GM21390 (cell line): Measurements from ENCODE around the gene PMCH.
"Not testable (repeated sequence)": the region's sequence is repeated elsewhere in the genome, so short reads cannot be mapped to it uniquely, and the experiment has no call there.

Experiments used
- ATAC-seq: cut with Tn5 transposase; IDR thresholded peaks from one replicate; pipeline ENCODE4 v1.9.1; 2021; ENCODE audit not compliant: unreplicated experiment

Gene PMCH, protein sequence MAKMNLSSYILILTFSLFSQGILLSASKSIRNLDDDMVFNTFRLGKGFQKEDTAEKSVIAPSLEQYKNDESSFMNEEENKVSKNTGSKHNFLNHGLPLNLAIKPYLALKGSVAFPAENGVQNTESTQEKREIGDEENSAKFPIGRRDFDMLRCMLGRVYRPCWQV

DNA sequence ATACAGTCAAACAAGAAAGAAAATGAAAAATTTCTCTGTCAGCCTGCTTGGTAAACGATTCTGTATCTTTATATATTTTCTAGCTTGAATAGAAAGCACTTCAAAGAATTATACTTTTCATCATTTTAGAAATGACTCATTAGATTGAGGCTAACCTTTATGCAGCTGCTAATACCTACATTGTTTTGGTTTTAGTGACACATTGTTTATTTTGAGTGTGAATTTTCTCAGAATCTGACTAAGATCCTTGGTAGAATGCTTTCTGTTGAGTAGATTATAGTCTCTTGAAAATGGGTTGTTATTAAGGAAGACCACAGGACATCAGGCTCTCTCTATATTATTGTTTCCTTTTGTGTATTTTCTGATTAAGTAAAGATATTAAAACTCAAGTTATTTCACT is at the start of gene PMCH:
TSS of gene PMCH (minus strand) at position 45 of the 400 bp plus-strand sequence. CDS start 63 bp downstream, outside the sequence.
- peak; percentile 92 for ATAC-seq

DNA sequence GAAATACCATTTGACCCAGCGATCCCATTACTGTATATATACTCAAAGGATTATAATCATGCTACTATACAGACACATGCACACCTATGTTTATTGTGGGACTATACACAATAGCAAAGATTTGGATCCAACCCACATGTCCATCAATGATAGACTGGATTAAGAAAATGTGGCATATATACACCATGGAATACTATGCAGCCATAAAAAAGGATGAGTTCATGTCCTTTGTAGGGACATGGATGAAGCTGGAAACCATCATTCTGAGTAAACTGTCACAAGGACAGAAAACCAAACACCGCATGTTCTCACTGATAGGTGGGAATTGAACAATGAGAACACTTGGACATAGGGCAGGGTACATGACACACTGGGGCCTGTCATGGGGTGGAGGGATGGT is 43.2 kb upstream of the PMCH start:
- ATAC-seq: not testable (repeated sequence)

DNA sequence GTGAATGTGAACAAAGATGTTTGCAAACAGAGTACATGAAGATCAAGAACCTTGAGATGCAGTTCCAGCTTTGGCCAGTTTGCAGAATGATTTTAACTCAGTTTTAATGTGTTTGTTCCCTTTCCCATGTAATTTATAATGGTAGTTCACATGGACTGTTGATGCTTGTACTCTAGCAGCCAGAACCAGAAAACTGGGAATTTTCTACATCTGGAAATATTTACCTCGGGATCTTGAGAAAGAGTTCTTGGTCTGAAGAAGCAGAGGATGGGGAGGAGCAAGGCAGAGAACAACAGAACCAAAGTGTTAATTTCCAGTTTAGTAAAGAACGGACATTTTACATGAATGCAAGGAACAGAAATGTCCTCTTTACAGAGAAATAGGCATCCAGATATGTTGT is 37.0 kb upstream of the PMCH start:
- ATAC-seq: no peak

DNA sequence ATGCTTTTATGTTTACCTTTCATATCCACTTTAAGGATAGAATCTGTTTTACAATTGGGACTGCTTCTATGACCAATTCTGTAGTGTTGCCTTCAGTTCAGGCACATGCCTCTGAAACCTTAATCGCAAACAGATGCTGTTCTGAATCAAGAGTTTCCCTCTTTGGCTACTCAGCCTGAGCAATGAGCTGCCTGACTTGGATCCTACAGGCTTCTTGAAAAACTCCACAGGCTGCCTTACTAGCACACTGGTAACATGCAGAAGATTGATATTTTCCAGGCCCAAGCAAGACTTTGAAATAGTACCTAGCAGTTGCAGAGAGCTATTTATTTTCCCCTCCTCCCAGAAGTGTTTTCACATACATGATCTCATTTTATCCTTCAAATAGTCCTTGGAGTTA is 34.8 kb upstream of the PMCH start:
- no peak for ATAC-seq

DNA sequence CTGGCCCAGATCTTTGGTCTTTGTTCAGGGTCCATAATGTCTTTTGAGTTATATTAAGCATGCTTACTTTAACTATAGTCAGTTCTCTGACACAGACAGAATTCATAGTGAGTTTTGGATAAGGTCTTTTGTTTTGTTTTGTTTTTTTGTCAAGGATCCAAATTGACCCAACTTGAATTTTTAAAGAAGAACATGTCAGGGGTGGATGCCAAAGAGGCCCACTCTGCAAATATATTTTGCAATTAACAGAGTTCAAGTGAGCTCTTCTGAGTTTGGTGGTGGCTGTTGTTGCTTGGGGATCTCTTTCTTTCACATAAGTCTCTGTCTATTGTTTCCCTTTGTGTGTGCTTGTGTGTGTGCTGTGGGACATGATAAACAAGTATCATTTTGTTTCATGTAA is 34.4 kb upstream of the PMCH start:
- no peak for ATAC-seq

DNA sequence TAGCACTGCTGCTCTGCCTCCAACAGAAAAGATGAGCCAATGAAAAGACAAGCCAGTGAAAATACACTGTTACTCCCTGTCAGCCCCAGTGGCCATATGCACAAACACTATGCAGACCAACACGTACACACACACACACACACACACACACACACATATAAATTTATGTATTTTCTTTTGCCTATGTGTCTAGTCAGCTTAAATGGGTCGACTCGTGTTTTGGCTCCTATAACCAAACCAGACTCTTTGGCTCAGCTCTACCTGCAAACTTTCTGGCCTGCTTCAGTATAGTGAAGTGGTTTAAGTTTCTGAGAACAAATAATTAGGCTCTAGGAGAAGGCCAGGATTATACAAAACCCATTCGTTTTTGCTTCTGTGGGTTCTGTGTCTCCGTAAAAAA is 30.3 kb upstream of the PMCH start:
- ATAC-seq: no peak

DNA sequence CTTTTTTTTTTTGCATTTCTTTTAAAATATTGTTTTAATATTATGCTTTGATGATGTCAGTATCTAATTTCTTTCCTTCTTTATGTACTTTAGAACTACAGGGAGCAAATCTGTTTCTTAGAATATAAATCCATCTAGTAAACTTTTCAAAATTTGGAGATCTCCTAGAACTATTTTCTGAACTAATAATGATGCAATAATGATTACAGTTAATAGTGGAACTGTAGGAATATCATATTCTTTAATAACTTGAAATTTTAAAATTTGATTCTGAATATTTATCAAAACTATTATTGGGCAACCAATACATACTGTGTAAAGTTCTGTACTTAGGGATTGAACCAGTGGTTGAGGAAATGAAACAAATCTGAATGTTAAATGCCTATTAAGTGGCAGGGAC is 23.1 kb upstream of the PMCH start:
- ATAC-seq: no peak

DNA sequence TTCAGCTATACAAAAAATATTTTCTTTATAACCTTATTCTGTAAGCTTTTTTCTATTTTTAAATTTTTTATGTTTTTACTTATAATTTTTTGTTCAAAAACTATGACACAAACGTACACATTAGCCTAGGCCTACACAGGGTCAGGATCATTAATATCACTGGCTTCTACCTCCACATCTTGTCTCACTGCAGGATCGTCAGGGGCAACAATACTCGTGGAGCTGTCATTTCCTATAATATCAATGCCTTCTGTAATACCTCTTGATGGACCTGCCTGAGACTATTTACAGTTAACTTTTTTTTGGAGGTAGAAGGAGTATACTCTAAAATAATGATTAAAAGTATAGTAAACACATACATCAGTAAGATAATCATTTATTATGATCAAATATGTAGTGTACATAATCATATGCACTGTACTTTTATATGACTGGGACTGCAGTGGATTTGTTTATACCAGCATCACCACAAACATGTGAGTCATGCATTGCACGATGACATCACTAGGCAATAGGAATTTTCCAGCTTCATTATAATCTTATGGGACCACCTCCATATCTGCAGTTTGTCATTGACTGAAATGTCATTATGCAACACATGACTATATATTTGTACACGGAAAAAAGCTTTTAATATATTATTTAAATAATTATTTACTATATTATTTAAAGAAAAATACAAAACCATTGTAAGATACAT is 18.5 kb upstream of the PMCH start:
- no peak for ATAC-seq

DNA sequence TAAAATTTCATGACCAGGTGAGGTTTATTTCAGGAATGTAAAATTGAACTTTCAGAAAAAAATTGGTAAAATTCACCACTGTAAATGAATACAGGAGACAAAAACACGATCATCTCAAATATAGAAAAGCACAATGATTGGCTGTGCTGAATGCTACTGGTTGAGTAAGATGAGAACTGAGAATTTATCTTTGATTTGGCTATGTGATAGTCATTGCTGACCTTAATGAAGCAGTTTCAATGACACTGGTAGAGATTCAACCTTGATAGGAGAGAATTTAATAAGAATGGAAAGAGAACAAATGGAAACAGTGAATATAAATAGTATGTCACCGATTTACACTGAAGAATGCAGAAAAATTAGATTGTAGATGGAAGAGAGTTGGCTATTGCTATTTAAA is 6.4 kb upstream of the PMCH start:
- no peak for ATAC-seq

DNA sequence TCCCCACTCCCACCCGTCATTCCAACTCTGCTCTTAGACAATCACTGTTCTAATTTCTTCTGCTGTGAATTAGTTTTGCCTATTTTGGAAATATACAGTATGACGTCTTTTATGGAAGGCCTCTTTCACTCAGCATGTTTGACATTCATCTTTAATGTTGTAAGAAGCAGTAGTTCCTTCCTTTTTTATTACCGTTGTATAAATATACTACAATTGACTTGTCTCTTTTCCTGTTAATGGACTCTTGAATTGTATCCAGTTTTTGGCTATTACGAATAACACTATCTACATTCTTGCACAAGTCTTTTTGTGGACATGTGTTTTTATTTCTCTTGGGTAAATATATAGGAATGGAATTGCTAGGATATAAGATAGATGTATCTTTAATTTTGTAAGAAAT is 4.9 kb upstream of the PMCH start:
- ATAC-seq: no peak

DNA sequence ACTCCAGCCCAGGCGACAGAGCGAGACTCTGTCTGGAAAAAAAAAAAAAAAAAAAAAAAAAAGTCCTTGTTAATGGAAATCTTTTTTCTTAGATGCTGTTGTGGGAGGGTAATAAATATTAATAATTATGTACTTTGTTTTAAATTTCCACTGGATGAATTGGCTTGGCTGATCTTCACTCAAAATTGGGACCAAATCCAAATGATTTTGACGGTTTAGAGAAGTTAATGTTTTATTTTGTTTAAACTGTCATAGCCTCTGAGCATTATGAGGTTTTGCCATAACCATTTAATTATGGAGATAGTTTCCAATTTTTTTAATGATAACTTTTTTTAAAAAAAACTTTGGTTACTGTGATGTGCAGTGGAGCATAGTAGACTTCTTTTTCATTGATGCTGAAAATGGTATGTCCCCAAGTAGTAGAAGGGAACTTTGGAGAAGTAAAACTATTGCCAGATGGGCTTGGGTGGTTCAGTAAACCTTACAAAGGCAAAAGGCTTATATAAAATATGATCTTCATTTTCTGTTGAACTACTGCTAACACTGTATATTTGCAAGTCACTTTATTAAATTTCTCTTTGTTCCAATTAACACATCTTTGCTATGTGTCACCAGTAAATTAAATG is 3.9 kb upstream of the PMCH start:
- no peak for ATAC-seq

DNA sequence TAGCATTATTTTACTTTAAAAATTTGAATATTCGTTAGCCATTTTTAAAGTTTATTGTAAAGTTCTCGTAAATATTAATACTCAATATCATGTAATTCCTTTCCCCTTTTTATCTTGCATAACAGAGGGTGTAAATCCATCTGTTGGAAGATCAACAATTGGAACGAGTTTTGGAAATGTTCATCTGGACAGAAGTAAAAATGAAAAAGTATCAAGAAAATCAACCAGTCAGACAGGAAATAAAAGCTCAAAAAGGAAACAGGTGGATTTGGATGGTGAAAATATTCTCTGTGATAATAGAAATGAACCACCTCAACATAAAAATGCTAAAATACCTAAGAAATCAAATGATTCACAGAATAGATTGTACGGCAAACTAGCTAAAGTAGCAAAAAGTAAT is 1.8 kb downstream of the PMCH start:
- no peak for ATAC-seq

DNA sequence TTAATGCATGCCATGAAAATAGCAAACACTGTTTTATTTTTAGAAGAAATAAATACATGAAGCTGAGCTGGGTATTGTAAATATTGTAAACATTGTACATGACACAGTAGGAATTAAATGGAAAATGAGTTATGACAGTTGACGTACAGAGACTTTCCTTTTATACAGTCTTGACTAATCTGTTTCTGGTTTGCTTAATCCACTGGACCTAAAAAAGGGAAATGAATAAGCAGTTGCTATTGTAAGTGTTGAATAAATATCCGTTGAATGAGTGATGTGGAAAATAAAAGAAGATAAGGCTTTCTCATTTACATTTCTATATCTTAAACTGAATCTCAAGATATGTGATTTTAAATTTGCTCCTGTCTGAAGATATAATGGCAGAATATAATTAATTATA is 15.0 kb downstream of the PMCH start:
- ATAC-seq: no peak

DNA sequence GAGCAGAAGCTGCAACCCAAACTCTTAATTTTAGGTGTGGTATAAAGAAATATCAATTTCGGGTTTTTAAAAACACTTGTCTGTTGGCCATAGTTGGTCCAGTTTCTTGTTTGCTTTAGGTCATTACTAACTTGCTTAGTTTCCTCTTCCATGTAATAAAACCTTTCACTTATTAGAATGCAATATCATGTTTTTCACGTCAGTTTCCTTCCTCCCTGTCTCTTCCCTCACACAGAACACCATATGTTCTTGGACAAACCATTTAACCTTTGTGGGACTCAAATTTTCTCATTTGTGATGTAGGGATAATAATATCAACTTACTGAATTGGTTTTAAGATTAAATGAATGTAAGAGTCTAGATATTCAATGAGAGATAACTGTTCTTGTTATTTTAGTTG is 22.9 kb downstream of the PMCH start:
- ATAC-seq: no peak

DNA sequence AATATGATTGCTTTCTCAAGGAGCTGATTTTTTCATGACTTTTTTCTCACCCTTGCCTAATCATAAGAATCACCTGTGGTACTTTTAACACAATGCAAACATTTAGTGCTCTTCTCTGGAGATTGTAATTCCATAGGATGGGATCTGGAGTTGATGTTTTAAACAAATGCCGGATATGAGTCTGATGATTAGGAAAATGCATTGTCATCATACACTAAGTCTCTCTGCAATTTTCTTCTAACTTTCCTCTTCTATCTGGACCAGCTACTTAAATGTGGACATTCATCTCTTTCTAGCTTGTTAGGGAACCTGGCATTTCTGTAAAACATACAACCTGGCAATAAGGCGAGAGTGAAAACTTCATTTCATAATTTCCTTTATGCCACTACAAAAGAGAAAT is 23.5 kb downstream of the PMCH start:
- no peak for ATAC-seq

DNA sequence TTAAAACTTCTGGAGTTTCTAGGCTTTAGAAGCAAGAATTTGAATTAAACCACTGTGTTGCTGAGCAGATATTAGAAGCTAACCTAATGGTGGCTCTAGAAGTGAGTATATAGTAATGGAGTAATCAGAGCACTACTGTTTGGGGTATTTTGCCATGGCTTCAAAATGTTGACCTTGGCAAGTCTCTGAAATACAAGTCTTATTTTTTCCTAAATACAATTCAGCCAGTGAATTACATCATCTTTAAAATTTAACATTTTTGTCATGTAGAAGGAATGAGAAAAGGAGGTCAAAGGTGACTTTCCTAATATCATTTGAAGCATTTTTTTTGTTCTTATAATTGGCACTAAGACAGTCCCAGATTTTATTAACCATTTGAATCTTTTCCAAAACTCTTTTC is 25.2 kb downstream of the PMCH start:
- ATAC-seq: no peak

DNA sequence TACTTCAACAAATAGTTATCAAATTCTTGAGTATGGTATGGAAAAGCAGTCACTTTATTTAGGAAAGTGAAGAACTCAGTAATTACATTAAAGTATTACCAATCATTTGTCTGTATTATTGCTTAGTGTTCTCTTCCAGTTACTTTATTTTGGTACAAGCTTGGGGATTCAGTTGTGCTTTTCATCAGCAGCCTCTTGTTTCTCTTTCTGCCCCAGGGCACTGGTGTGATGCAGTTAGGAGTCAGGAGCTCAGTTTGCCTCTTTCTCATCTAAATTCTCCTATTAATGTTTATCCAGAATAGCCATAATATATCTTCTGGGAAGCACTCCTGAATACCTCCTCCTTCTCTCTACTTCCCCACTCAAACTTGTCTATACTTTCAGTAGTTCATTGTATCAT is 25.7 kb downstream of the PMCH start:
- ATAC-seq: no peak

DNA sequence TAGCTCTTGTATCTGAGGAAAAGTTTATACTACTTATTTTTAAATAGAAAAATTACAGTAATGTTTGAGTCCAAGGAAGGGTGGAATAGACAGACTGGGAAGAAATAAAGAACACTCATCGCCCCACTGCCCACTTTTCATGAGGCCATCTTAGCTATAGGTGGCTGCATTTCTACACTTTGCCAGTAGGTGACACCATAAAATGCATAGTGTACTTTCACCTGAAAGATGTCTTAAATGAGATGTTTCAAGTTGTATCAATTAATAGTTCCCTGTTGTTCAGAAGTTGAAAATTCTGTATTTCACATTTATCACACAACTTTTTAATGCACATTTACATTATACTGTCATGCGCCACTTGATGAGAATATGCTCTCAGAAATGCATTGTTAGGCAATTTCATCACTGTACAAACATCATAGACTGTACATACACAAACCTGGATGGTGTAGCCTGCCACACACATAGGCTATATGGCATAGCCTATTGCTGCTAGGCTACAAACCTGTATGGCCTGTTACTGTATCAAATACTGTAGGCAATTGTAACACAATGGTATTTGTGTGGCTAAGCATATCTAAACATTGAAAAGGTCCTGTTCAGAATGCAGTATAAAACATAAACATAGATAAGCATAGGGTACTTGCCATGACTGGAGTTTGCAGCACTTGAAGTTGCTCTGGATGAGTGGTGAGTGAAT is 27.6 kb downstream of the PMCH start:
- ATAC-seq: no peak

DNA sequence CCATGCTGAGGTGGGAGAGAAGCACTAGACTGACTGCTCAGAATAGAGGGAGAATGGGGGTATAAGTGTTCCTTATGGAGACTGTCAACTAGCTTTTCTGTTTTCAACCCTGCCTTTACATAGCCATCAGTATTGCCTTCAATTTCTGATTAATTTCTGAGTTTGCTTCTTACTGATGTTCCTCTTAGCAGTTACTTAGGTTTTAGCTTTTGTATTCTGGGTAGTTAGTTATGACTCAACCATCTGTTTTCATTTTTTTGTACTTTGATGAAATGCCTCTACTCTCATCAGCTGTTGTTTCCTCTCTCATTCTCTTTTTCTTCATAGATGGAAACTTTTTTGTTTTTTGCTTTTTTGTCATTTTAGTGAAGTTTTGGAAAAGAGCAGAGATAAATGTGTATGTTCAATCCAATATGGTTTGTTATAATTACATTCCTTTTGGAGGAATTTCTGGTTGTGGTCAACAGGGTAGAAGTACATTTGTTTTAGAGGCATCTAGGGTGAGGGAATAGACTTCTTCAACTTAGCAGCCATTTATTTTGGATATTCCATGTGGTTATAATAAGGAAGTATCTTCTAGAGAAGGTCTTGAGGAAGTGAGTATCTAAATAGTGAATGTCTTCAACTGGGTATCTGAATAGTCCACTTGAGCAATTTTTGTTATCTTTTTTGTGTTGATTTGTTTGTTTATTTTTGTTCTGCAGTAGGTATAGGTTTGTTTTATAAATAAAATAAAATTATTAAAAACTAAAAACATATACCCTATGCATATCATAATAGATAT is 29.6 kb downstream of the PMCH start:
- ATAC-seq: peak; percentile 67

DNA sequence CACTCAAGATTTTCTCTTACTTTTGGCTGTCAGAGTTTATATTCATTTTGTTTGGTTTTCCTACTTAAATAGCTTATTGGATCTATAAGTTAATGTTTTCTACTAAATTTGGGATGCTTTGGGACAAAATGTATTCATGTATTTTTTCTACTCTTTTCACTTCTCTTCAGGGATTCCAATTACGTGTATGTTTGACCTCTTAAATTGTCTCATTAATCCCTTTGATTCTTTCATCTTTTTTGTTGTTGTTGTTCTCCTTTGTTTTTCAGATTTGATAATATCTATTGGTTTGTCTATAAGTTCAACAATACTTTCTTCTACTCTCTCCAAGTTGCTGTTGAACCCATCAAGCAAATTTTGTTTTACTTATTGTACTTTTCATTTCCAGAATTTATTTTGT is 34.2 kb downstream of the PMCH start:
- ATAC-seq: no peak

DNA sequence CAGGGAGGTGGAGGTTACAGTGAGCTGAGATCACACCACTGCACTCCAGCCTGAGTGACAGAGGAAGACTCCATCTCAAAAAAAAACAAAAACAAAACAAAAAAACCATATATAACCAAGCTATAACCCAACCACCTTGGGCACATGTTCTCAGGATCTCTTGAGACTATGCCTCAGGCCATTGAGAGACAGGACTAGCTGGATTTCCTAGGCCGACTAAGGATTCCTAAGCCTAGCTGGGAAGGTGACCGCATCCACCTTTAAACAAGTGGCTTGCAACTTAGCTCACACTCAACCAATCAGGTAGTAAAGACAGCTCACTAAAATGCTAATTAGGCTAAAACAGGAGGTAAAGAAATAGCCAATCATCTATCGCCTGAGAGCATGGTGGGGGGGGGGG is 42.4 kb downstream of the PMCH start:
- ATAC-seq: not testable (repeated sequence)
